Measurements from ENCODE around the gene SCNN1B.

The SCNN1B gene

GRCh38 chr16:23323224-23324030, 21.3 kb downstream of the SCNN1B start:
- DNase-seq = no peak

- DNase-seq = no peak
Measured at GRCh38 chr16:23324727-23325126, 22.6 kb downstream of the SCNN1B start.

- DNase-seq = no peak
Measured at GRCh38 chr16:23327836-23328235, 25.7 kb downstream of the SCNN1B start.

- no peak for DNase-seq
Measured at GRCh38 chr16:23330161-23330560, 28.1 kb downstream of the SCNN1B start.

GRCh38 chr16:23330583-23331249, 28.6 kb downstream of the SCNN1B start:
- no peak for DNase-seq

- no peak for DNase-seq
Measured at GRCh38 chr16:23333034-23333579, 31.0 kb downstream of the SCNN1B start.

GRCh38 chr16:23333831-23334456, 31.8 kb downstream of the SCNN1B start:
- no peak for DNase-seq

- DNase-seq = no peak
Measured at GRCh38 chr16:23334457-23334853, 32.4 kb downstream of the SCNN1B start.

GRCh38 chr16:23334950-23335349, 32.8 kb downstream of the SCNN1B start:
- no peak for DNase-seq

GRCh38 chr16:23337836-23338550, 35.9 kb downstream of the SCNN1B start:
- DNase-seq = no peak

- no peak for DNase-seq
Measured at GRCh38 chr16:23339787-23340186, 37.7 kb downstream of the SCNN1B start.

GRCh38 chr16:23342083-23342640, 40.1 kb downstream of the SCNN1B start:
- no peak for DNase-seq

- no peak for DNase-seq
Measured at GRCh38 chr16:23343643-23344612, 41.8 kb downstream of the SCNN1B start.

GRCh38 chr16:23345237-23345636, 43.1 kb downstream of the SCNN1B start:
- no peak for DNase-seq

GRCh38 chr16:23348579-23349469, 46.7 kb downstream of the SCNN1B start:
- DNase-seq = no peak

GRCh38 chr16:23351360-23351759, 49.3 kb downstream of the SCNN1B start:
- DNase-seq = no peak

GRCh38 chr16:23353440-23353839, 51.3 kb downstream of the SCNN1B start:
- no peak for DNase-seq

- no peak for DNase-seq
Measured at GRCh38 chr16:23354246-23354645, 52.1 kb downstream of the SCNN1B start.

- no peak for DNase-seq
Measured at GRCh38 chr16:23355106-23355670, 53.1 kb downstream of the SCNN1B start.

- no peak for DNase-seq
Measured at GRCh38 chr16:23356941-23357340, 54.8 kb downstream of the SCNN1B start.

All from T-helper 9 cell (primary cell).